Gastroesophageal sphincter (tissue), 3 donors: ENCODE data around the gene ACAD10.

Source experiments
- CTCF ChIP-seq, 4 experiments: fragments of 200-600 bp in 2 of 4; fragments of 450-650 bp in 2 of 4; sonication (generic) in 1 of 4; IDR thresholded peaks; one replicate each; pipeline ENCODE4 v1.5.1; 2017 to 2019; ENCODE audit warnings: antibody characterized with exemption in 4 of 4, mild to moderate bottlenecking in 2 of 4, moderate library complexity in 2 of 4
- POLR2A ChIP-seq, 2 donors: fragments of 450-650 bp; IDR thresholded peaks; one replicate each; pipeline ENCODE4 v1.6.1; 2017; ENCODE audit warnings: antibody characterized with exemption in 2 of 2, mild to moderate bottlenecking in 2 of 2, moderate library complexity in 1 of 2

GRCh38 chr12:111756681-111757080 lies 70.8 kb downstream of the ACAD10 start:
- TF ChIP-seq CTCF (IDR thresholded peaks at IDR 0.05) (no peak), POLR2A (IDR thresholded peaks at IDR 0.05) (no peak)
